ENCODE measurements around the gene TLDC2.
A peak's percentile ranks its signal among the peaks of the same experiment; 100 is the strongest.

Gene TLDC2

GRCh38 chr20:36861875-36862801 lies 13.8 kb upstream of the TLDC2 start:
- in situ Hi-C loops (cut with HindIII; ENCODE audit: low sequenced_read_pairs) = no loop called here
- DNase-seq (ENCODE audit: low read depth, low spot score) = peak; percentile 75
- TF ChIP-seq, protein P1, sequence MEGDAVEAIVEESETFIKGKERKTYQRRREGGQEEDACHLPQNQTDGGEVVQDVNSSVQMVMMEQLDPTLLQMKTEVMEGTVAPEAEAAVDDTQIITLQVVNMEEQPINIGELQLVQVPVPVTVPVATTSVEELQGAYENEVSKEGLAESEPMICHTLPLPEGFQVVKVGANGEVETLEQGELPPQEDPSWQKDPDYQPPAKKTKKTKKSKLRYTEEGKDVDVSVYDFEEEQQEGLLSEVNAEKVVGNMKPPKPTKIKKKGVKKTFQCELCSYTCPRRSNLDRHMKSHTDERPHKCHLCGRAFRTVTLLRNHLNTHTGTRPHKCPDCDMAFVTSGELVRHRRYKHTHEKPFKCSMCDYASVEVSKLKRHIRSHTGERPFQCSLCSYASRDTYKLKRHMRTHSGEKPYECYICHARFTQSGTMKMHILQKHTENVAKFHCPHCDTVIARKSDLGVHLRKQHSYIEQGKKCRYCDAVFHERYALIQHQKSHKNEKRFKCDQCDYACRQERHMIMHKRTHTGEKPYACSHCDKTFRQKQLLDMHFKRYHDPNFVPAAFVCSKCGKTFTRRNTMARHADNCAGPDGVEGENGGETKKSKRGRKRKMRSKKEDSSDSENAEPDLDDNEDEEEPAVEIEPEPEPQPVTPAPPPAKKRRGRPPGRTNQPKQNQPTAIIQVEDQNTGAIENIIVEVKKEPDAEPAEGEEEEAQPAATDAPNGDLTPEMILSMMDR (IDR thresholded peaks at IDR 0.05; ENCODE audit: low read depth, low read length) = no peak
- H3K4me3 ChIP-seq (ENCODE audit: low read depth, low read length) = peak overlapping the region; percentile 67

DNA sequence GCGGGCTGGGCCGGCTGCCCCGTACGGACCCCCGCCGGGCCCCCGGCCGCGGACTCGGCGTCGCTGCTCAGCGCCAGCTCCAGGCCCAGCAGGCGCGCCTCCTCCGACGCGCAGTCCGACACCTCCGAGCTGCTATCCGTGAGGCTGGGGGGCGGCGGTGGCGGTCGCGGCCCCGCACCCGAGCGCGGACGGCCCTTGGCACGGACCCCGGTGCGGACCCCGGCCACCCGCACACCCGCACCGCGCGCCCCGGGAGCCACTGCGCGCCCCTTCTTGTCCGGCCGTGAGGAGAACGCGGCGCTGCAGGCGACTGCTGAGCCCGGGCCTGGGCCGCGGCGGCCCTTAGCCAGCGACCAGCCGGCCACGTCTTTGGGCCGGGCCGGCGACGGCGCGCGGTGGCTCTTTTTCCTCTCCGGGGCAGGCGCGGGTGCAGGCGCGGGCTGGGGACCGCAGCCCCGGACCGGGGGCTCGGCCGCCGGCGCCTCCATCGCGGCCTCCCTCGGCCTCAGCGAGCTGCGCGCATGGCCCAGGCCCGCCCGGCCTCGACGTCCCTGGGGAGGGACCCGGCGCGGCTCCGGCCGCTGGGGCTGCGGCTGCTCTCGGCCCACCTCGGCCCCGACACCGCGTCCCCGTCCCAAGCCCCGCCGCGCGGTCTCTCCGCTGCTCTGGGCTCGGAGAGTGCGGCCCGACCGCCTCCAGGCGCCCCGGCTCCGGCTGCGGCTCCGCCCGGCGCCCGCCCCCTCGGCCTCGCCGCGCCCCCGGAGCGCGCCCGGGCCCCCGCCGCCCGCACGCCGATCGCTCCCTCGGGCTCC lies 12.9 kb upstream of the TLDC2 start:
- in situ Hi-C loops (cut with HindIII; ENCODE audit: low sequenced_read_pairs) = no loop called here
- no peak for DNase-seq (ENCODE audit: low read depth, low spot score)
- H3K4me3 ChIP-seq (ENCODE audit: low read depth, low read length) = peak overlapping the region; percentile 67
- TF ChIP-seq, protein P1 (IDR thresholded peaks at IDR 0.05; ENCODE audit: low read depth, low read length) = no peak

- TF ChIP-seq, protein P1 (IDR thresholded peaks at IDR 0.05; ENCODE audit: low read depth, low read length) = no peak
Observed at GRCh38 chr20:36865076-36865860, 10.7 kb upstream of the TLDC2 start.

GRCh38 chr20:36865861-36866149 lies 10.1 kb upstream of the TLDC2 start:
- TF ChIP-seq, protein P1 (IDR thresholded peaks at IDR 0.05; ENCODE audit: low read depth, low read length) = no peak
- in situ Hi-C loops (cut with HindIII; ENCODE audit: low sequenced_read_pairs) = no loop called here
- no peak overlapping the region for H3K4me3 ChIP-seq (ENCODE audit: low read depth, low read length)
- DNase-seq (ENCODE audit: low read depth, low spot score) = no peak

More at GRCh38 chr20:36865076-36865860, 10.7 kb upstream of the TLDC2 start:
- no peak overlapping the region for H3K4me3 ChIP-seq (ENCODE audit: low read depth, low read length)
- in situ Hi-C loops (cut with HindIII; ENCODE audit: low sequenced_read_pairs) = no loop called here
- DNase-seq (ENCODE audit: low read depth, low spot score) = no peak

DNA sequence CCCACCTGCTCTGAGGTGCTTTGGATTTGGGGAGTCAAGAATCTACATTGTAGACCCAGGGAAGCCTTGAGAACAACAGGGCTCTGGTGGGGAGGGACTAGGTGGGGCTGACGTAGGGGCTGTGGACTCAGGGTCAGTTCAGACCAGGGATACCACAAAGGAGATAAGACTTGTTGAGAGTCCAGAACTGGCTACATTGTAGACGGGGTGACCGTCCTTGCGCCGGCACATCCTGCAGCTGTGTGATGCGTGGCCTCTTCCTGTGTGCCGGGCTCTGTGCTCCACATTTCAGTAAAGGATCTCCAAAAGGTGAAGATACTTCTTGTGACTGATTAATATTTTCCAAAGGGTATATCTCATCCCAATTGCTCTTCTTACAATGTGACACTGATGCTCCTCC lies 9.8 kb upstream of the TLDC2 start:
- in situ Hi-C loops (cut with HindIII; ENCODE audit: low sequenced_read_pairs) = no loop called here
- TF ChIP-seq, protein P1 (IDR thresholded peaks at IDR 0.05; ENCODE audit: low read depth, low read length) = no peak
- no peak for DNase-seq (ENCODE audit: low read depth, low spot score)
- no peak overlapping the region for H3K4me3 ChIP-seq (ENCODE audit: low read depth, low read length)
